HG03175 (cell line): ENCODE results near the gene HOXA7.

Experiments used
- ATAC-seq: cut with Tn5 transposase; IDR thresholded peaks from one replicate; pipeline ENCODE4 v1.9.1; 2021; ENCODE audit warnings: mild to moderate bottlenecking, moderate library complexity; ENCODE audit not compliant: unreplicated experiment

HOXA7 gene

GRCh38 chr7:27148756-27149641 lies 7.5 kb downstream of the HOXA7 start:
- ATAC-seq = no peak

GRCh38 chr7:27148031-27148755 lies 8.3 kb downstream of the HOXA7 start:
- no peak for ATAC-seq

- no peak for ATAC-seq
These were observed 9.1 kb downstream of the HOXA7 start, which contains the start of gene HOXA6 for GRCh38 chr7:27147199-27148030. HOXA6 (minus strand) TSS chr7:27147774; CDS start chr7:27147749, 25 bp downstream.

- ATAC-seq = no peak
These were observed 9.8 kb downstream of the HOXA7 start for GRCh38 chr7:27146491-27147198.

GRCh38 chr7:27145914-27146412 lies 10.5 kb downstream of the HOXA7 start:
- ATAC-seq = no peak

- ATAC-seq = no peak
These were observed 11.1 kb downstream of the HOXA7 start for GRCh38 chr7:27145165-27145913.

- ATAC-seq = no peak
These were observed 11.7 kb downstream of the HOXA7 start for GRCh38 chr7:27144781-27145164.

GRCh38 chr7:27143950-27144780 lies 12.3 kb downstream of the HOXA7 start:
- no peak for ATAC-seq

- ATAC-seq = peak; percentile 71
These were observed 13.2 kb downstream of the HOXA7 start, which contains the start of gene HOXA5 for GRCh38 chr7:27143023-27143949. HOXA5 (minus strand) TSS chr7:27143681; CDS start chr7:27143607, 74 bp downstream.

- ATAC-seq = no peak
These were observed 13.9 kb downstream of the HOXA7 start for GRCh38 chr7:27142580-27143022.

- ATAC-seq = no peak
These were observed 14.4 kb downstream of the HOXA7 start for GRCh38 chr7:27141923-27142579.

- ATAC-seq = no peak
These were observed 15.1 kb downstream of the HOXA7 start for GRCh38 chr7:27141137-27141922.

GRCh38 chr7:27140126-27140857 lies 16.2 kb downstream of the HOXA7 start:
- ATAC-seq = no peak

GRCh38 chr7:27139334-27140125 lies 16.9 kb downstream of the HOXA7 start:
- ATAC-seq = no peak

GRCh38 chr7:27138985-27139333 lies 17.5 kb downstream of the HOXA7 start:
- no peak for ATAC-seq
